HG03378 (cell line): ENCODE measurements around the gene GDPD3.

Source experiments
- ATAC-seq: cut with Tn5 transposase; IDR thresholded peaks from one replicate; pipeline ENCODE4 v1.9.1; 2021; ENCODE audit warnings: mild to moderate bottlenecking, moderate library complexity; ENCODE audit not compliant: unreplicated experiment

Gene GDPD3

GRCh38 chr16:30096105-30096861, 17.1 kb downstream of the GDPD3 start, which contains the start of gene YPEL3:
Gene YPEL3, minus strand, starts transcription at chr16:30096213. Its CDS starts 731 bp downstream, at chr16:30095482.
- no peak for ATAC-seq

GRCh38 chr16:30095166-30096078, 17.9 kb downstream of the GDPD3 start:
- no peak for ATAC-seq

- ATAC-seq, result no peak
These were observed 18.7 kb downstream of the GDPD3 start for GRCh38 chr16:30094541-30095165.

- peak; percentile 54 for ATAC-seq
These were observed 20.8 kb downstream of the GDPD3 start for GRCh38 chr16:30092373-30093010.

- ATAC-seq, result peak; percentile 53
These were observed 21.6 kb downstream of the GDPD3 start, which contains the start of gene TBX6 for GRCh38 chr16:30091474-30092372. Gene TBX6, minus strand, starts transcription at chr16:30091924. Its CDS starts 731 bp downstream, at chr16:30091193.

- ATAC-seq, result no peak
These were observed 22.6 kb downstream of the GDPD3 start for GRCh38 chr16:30090610-30091331.

- ATAC-seq, result no peak
These were observed 24.3 kb downstream of the GDPD3 start for GRCh38 chr16:30088832-30089624.

- no peak for ATAC-seq
These were observed 25.0 kb downstream of the GDPD3 start for GRCh38 chr16:30088237-30088831.

GRCh38 chr16:30087181-30087898, 26.0 kb downstream of the GDPD3 start:
- ATAC-seq, result no peak

- ATAC-seq, result no peak
These were observed 26.8 kb downstream of the GDPD3 start for GRCh38 chr16:30086291-30087140.

- ATAC-seq, result no peak
These were observed 27.5 kb downstream of the GDPD3 start for GRCh38 chr16:30085820-30086219.

- no peak for ATAC-seq
These were observed 28.1 kb downstream of the GDPD3 start for GRCh38 chr16:30085247-30085646.

GRCh38 chr16:30084816-30085159, 28.5 kb downstream of the GDPD3 start:
- ATAC-seq, result no peak

- ATAC-seq, result no peak
These were observed 29.1 kb downstream of the GDPD3 start for GRCh38 chr16:30084096-30084815.

GRCh38 chr16:30083216-30084055, 29.9 kb downstream of the GDPD3 start:
- no peak for ATAC-seq
